GM19023 (cell line): ENCODE measurements around the gene TCEAL3.
"Not testable (repeated sequence)": the region's sequence is repeated elsewhere in the genome, so short reads cannot be mapped to it uniquely, and the experiment has no call there.

ENCODE experiments used
- ATAC-seq: cut with Tn5 transposase; IDR thresholded peaks from one replicate; pipeline ENCODE4 v1.9.1; 2021; ENCODE audit warnings: mild to moderate bottlenecking, moderate library complexity; ENCODE audit not compliant: unreplicated experiment

TCEAL3 gene

GRCh38 chrX:103624111-103624510 is 16.3 kb downstream of the TCEAL3 start:
- no peak for ATAC-seq

GRCh38 chrX:103626855-103627254 is 19.1 kb downstream of the TCEAL3 start:
- ATAC-seq, result no peak

GRCh38 chrX:103628386-103629317 is 20.9 kb downstream of the TCEAL3 start, which contains the start of gene TCEAL1:
Gene TCEAL1, plus strand, starts transcription at chrX:103628975. Its CDS starts 942 bp downstream, at chrX:103629917.
- peak; percentile 72 for ATAC-seq

GRCh38 chrX:103629318-103630170 is 21.8 kb downstream of the TCEAL3 start:
- peak; percentile 55 for ATAC-seq

GRCh38 chrX:103630171-103630511 is 22.4 kb downstream of the TCEAL3 start:
- no peak for ATAC-seq

GRCh38 chrX:103631145-103631544 is 23.4 kb downstream of the TCEAL3 start:
- no peak for ATAC-seq

- no peak for ATAC-seq
Observed at GRCh38 chrX:103635436-103635835, 27.7 kb downstream of the TCEAL3 start.

GRCh38 chrX:103637604-103638338 is 30.0 kb downstream of the TCEAL3 start:
- no peak for ATAC-seq

GRCh38 chrX:103638479-103639346 is 30.9 kb downstream of the TCEAL3 start:
- not testable (repeated sequence) for ATAC-seq

- ATAC-seq, result no peak
Observed at GRCh38 chrX:103640401-103641155, 32.8 kb downstream of the TCEAL3 start.

GRCh38 chrX:103644125-103644524 is 36.4 kb downstream of the TCEAL3 start:
- ATAC-seq, result no peak

GRCh38 chrX:103647630-103648029 is 39.9 kb downstream of the TCEAL3 start:
- no peak for ATAC-seq

GRCh38 chrX:103651151-103651773 is 43.5 kb downstream of the TCEAL3 start:
- ATAC-seq, result no peak

GRCh38 chrX:103655230-103656000 is 47.7 kb downstream of the TCEAL3 start:
- ATAC-seq, result not testable (repeated sequence)

- no peak for ATAC-seq
Observed at GRCh38 chrX:103656617-103657016, 48.9 kb downstream of the TCEAL3 start.

- ATAC-seq, result not testable (repeated sequence)
Observed at GRCh38 chrX:103657066-103657465, 49.3 kb downstream of the TCEAL3 start.

- ATAC-seq, result no peak
Observed at GRCh38 chrX:103658681-103659433, 51.1 kb downstream of the TCEAL3 start.
